Activated CD4-positive, alpha-beta T cell treated with anti-CD3 and anti-CD28 coated beads for 24 hours (primary cell): Measurements from ENCODE around the gene ACP4.
"Not testable (repeated sequence)": the region's sequence is repeated elsewhere in the genome, so short reads cannot be mapped to it uniquely, and the experiment has no call there.

ENCODE experiments used
- DNase-seq, 2 donors: peaks; one replicate each; pipeline ENCODE4 v3.0.0-alpha.2; 2020; ENCODE audit warnings: low read depth in 2 of 2

ACP4 gene

DNA sequence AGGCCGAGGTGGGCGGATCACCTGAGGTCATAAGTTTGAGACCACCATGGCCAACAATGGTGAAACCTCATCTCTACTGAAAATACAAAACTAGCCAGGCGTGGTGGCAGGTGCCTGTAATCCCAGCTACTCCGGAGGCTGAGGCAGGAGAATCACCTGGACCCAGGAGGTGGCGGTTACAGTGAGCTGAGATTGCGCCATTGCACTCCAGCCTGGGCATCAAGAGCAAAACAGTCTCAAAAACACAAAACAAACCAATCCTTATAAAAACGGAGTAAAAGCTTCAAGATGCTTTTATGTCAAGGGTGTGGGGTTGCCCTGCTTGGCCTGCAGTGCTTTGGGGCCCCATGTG is 7.2 kb downstream of the ACP4 start:
- DNase-seq, result no peak

DNA sequence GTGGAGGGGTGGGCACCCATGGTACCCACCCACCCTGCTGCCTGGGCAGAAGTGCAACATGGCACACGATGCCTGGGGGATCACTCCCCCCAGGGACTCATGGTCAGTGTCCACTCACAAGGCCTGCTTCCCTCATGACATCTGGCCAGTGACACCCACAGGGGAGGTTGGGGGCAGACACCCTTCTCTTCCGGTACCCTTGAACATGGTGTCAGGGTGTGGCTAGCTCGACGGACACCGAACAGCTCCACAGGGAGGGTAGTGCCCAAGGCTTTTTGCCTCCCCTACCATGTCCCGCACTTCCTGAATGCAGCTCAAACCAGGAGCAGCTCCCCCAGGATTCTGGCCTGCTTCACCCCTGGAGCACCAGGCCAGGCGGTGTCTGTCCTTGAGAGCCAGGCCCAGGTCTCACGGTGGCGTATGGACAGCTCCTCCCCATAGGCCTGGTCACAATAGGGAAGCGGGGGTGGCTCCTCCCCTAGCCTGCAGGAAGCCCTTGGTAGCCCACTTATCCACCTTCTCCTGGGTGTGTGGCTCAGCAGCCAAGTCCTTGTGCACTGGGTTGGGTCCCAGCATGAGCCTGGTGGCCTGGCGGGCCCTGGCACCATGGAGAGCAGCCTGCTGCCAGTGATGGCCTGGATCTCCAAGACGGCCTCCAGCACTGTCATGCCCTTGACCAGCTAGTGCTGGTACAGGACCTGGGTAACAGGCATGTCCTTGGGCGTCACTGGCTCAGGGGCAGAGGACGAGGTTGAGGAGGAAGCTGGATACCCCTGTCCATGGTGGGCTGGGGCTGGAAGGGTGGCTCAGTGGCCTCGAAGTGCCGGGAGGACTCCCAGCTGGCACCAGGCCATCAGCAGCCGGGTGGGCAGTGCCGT is 7.8 kb downstream of the ACP4 start:
- no peak for DNase-seq

DNA sequence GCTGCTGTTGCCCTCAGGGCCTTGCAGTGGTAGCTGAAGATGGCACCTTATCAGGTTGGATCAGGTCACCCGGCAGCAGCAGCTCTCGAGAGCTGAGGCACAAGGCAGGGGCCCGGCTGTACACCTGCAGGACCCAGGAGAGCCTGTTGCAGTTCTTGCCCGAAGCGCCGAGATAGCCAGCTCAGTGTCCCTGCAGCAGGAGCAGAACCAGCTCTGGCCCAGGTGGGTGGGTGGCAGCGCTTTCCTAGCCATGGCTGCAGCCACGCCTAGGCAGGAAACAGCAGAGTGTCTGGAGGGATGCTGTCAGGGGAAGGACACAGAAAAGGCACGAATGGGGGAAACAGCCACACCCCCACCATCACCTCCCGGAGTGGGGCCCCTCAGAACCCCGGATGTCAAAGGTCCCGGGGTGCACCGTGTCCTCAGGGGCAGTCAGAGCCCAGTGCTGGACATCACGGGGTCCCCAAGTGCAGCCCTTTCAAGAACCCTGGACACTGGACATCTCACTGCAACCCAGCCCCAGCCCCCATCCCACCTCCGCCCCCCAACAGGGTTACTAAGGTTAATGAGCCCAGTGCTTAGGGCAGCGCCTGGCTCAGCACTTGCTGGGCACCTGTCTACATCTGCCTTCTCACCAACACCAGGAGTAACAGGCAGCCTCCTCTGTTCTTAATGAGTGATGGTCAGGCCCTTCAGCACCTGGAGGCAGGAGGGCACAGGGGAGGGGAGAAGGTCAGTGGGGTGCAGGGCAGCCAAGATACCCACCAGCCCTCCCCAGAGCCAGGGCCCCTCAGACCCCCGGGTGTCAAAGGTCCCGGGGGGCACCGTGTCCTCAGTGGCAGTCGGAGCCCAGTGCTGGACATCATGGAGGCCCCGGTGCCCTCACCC is 8.7 kb downstream of the ACP4 start:
- DNase-seq, result no peak

DNA sequence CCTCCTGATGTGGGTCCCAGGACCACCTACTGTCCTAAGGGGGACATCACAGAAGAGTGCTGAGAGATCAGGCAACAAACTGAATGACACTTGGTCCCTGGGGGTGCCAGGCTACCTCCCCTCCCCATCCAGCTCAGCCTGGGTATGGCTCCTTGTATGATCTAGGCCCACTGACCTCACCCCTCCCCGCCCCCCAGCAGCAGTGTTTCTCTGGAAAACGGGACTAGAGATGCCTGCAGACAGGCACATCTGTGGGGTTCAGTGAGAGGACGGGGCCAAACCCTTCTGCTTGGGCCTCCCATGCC is 9.3 kb downstream of the ACP4 start:
- DNase-seq, result no peak

DNA sequence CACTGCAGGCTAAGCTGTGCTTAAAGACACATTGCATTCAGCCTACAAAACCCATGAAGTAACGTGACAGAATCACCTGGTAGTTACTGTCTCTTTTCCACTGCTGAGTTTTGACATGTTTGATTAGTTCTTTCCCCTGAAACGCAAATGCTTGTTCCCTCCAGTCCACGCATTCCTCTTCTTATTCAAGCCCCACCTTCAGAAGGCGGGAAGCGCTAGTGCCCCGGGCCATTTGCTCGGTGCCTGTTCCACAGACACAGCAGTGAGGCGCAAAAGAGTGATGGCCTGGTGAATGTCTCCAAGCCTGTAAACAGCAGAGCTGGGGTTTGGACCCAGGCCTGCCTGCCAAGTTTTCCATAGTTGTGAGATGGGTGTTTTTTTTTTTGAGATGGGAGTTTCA is 10.9 kb downstream of the ACP4 start:
- DNase-seq, result no peak

DNA sequence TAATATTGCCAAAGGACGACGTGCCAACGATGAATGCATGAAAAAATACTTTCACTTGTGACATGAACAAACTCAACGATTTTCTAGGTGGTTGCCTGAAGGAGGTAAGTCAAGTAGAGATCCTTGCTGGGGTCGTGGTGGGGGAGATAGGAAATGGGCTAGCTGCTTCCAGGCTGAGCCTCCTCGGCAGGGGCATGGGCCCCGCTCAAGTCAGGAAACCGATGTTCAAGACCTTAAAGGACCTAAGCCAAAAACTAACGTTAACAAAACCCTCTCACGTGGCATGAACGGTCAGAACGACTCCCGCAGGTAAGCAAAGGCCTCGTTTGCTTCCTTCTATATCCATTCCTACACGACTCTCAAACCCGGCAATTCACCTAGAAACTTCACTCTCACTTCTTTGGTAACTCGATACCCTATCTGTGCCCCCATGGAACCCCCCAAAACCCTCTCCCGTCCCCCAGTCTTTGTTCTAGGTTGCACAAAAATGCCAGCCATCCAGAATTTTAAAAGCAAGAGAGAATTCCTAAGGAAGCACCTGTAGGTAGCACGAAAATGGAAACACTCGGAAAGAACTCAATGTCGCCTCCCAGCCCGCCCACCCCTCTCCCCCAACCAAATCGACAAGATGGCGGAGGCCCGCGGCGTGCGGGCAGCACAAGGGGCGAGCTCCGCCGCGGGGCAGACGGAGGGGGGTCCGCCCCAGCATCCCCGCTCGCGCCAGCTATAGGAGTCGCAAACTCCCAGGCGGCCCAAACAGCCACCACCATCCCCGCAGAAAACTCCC is 13.6 kb downstream of the ACP4 start:
- no peak for DNase-seq

DNA sequence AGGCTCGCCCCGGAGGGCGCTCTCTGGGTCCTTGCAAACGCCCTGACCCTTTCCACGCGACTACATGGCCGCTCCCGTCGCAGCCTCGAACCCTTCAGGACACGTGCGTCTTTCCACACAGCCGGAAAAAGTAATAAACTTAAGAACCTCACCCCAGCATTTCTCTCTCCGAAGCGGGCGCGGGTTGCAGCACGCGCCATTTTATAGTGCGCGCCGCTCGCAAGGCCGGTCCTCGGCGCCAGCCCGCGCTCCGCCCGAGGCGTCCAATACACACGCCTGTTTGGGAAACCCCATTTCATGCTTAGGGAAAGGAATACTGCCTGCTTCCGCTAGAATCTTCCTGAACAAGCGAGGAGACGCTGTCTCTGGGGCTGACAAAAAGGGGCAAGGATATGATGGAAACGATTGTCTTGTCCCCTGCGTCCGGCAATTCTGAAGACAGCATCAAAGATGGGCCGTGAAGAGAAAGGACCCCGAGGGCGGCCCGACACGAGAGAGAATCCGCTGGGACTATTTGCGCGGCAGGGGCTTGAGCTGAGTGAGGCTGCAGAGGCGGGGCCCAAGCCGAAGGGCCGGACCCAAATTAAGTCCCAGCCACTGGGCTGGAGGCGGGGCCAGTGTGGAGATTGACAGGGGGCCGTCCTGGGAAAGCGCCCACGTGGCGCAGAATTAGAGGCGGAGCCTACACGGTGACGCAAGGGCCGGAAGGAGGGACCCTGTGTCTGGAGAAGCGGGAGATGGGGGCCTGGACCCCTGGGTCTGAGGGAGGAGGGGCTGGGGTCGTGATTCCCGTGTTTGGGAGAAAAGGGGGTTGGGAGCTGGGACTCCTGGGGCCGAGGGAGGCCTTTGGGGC is 14.4 kb downstream of the ACP4 start:
- peak; percentile 97 to 98 for DNase-seq

DNA sequence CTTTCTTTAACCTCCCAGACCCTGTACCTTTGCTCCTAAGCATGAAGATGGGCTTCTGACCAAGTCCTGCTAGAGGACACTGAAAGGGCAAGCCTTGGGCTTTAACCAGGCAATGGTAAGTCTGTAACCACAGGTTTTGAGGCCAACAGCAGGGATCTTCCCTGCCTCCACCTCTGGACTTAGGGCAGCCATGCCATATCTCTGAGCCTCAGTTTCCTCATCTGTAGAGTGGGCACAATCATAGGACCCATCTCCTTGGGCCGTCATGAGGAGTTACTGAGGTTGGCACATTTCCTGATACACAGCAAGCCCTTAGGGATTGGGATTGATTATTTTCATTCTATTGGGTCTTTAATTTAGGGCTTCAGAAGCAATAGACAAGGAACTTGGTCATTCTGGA is 18.6 kb downstream of the ACP4 start:
- DNase-seq, result no peak

DNA sequence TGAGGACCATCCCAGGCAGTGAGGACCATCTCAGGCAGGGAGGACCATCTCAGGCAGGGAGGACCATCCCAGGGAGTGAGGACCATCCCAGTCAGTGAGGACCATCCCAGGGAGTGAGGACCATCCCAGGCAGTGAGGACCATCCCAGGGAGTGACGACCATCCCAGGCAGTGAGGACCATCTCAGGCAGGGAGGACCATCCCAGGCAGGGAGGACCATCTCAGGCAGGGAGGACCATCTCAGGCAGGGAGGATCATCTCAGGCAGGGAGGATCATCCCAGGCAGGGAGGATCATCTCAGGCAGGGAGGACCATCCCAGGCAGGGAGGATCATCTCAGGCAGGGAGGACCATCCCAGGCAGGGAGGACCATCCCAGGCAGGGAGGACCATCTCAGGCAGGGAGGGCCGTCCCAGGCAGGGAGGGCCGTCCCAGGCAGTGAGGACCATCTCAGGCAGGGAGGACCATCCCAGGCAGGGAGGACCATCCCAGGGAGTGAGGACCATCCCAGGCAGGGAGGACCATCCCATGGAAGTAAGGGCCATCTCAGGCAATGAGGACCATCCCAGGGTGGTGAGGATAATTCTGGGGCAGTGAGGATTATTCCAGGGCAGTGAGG is 21.5 kb downstream of the ACP4 start:
- DNase-seq, result not testable (repeated sequence)

DNA sequence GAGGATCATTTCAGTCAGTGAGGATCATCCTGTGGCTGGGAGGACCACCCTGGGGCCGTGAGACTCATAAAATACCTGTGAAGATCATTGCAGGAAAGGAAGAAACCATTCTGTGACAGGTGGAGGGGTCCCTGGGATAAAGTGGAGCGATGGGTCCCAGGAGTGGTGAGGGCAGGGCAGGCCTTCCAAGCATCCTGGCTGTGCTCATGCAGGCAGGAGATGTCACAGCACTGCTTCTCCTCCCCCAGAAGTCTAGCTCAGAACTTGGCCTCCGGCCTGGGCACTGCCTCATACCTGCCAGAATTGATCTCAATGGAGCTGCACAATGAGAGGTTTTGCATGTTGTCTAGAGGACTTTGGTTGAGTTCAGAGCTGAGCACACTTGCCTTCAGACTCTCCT is 22.3 kb downstream of the ACP4 start:
- DNase-seq, result no peak

DNA sequence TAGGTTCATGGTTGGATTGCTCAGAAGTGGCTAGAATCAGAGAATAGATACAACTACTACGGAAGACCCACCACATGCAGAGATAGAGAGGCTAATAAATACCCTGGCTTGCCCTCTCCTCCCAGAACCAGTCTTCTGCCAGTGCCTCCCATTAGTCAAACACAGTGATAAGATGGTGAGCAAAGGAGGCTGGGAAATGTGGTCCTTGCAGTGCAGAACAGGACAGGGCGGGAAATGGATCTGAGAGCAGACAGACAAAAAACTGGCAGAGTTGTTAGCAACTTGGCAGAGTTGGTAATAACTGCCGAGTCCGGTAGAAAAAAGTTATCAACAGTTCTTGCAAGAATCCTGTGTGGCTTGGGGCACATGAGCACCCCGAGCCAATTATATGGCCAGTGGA is 24.7 kb downstream of the ACP4 start:
- no peak for DNase-seq

DNA sequence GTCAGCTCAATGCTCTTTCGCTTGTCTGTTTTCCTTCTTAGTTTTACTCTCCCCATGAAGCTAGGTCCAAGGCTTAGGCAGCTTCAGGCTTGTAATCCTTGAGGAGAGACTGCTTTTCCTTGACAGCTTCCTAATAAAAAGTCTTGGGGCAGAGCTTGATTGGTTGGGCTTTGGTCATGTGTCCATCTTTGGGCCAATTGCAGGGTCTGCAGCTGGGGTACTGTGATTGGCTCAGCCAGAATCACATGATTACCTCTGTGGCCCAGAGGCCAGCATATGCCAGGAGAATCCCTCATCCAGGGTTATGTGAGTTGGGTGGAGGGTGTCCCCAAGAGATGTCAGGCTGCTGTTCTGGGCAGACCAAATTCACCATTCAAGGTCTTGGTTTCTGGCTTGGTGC is 25.2 kb downstream of the ACP4 start:
- no peak for DNase-seq

DNA sequence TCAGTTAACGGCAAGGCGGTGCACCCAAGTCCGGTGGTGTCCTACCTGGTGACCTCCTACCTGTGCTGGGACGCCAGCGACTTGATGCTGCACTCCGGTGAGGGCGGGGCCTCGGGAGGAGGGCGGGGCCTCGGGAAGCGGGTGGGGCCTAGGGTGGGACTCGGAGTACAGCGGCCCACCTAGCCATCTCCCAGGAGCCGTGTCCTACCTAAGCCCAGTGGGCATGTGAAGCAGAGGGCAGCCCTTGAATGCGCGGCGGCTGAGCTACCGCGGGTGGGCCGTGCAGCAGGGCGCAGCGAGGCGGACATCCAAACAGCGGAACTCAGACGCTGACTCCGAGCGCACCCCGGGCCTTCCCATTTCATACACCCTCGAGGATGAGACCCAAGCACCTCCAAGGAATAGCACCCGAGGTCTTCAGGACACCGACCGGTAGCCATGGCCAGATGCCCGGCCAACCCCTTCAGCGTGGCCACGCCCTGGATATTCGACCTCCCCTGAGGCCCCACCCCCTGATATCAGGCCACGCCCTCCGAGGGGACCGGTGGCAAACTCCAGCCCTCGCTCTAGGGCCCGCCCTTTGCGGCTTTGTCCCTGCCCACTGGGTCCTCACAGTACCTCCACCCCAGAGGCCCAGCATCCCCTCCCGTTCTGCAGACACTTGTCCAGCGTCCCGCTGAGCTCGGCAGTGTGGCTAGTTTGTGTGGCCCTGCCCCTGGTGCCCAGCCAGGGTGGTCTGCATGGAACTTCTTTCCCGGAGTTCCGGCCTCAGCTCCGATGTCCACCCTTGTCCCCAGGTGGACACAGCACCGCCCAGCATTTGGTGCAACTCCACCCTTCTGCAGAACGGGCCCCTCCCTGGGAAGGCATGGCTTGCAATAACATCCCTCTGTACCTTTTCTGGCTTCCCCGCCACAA is 28.0 kb downstream of the ACP4 start:
- no peak for DNase-seq

DNA sequence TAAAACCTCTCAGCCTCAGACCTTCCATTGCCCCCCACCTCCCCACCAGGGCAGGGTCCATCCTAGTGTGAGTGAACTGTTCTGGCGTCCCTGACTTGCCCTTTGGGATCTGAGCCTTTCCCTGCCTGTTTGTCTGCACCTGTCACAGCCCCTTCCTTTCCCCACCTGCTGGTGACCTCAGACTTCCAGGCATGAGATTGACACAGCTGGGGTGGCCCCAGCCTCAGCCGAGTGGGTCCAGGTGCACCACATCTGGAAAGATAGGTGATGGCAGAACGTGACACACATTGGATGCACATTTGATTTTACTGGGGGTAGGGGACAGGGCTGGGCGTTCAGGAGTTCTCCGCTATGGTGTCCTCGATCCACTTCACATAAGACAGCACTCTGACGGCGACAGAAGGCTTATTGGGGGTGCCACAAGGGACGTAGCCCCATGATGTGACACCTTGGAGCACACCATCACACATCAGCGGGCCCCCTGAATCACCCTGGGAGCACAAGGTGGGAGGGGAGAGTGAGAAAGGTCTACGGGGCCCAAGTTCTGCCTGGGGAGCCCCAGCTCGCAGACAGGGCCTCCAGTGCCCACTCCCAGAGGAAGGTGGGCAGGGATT is 28.8 kb downstream of the ACP4 start:
- no peak for DNase-seq

DNA sequence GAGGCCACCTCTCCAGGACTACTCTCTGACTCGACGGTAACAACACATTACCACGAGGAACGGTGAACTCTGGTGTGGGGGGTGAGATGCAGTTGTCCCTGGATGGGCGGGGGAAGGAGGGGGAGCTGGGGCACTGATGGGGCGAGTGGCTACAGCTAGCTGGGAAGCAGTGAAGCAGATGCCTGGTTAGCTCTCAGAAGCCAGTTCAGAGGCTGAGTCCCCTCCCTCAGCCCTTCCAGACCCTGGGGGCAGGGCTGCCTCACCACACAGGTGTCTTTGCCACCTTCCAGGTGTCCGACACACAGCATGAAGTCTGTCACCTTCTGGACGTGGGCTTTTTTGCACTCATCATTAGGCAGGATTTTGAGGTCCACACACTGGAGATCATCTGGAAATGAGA is 29.4 kb downstream of the ACP4 start:
- DNase-seq, result no peak

DNA sequence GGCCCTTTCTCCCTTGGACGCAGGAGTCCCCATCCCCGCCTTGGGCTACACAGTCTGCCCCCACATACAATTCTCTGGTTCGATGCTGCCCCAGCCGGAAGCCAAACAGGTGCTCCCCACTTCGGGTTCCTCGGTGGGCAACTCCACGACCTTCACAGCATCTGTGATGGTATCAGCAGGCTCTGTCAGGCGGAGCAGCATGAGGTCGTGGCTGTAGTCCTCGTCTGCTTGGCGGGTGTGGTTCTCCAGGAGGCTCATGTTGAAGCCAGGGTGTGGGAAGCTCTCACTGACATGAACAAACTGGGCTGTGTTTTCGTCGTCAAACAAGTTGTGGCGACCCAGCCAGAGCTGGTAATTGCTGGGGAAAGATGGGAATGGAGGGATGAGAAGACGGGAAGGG is 29.9 kb downstream of the ACP4 start:
- no peak for DNase-seq

DNA sequence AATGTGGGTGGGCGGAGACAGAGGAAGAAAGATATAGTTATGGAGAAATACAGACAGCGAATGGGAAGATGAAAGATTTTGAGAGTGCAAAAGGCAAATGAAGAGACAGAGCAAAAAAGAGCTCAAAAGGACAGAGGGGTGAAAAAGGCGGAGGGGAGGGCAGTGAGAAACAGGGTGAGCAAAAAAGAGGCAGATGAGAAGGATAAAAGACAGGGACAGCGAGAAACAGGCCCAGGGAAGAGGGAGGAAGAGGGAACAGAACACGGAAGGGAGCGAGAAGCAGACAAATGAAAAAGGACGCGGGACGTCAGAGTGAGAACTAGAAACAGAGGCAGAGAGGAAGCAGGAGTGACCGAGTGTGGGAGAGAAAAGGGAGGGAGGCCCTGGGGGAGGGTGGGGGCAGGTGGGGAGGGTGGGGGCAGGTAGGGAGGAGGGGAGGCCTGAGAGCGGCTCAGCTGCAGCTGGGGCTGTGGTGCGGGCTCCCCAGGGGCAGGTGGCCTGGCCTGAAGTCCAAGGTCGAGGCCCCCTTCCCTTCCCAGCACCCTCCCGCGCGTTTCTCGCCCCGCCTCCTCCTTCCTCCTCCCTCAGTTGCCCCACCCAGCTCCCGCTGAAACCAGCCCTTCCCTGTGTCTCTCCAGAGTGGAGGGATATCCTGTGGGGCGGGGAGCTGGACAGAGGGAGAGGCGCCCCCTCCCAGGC is 30.5 kb downstream of the ACP4 start:
- no peak for DNase-seq

DNA sequence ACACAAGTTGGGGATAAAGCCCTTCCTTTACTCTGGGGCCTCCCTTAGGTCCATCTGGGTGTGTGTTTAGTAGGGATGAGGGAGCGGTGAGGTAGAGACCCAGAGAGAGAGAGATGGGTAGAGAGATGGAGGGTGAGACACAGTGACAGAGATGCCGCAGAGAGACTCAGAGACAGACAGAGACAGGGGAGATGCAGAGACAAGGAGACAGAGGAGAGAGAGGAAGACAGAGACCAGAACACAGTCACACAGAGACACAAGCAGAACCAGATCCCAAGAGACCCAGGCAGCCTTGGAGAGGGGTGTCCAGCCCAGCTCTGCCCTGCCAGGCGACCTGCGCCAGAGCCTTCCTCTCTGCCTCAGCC is 31.0 kb downstream of the ACP4 start:
- no peak for DNase-seq

DNA sequence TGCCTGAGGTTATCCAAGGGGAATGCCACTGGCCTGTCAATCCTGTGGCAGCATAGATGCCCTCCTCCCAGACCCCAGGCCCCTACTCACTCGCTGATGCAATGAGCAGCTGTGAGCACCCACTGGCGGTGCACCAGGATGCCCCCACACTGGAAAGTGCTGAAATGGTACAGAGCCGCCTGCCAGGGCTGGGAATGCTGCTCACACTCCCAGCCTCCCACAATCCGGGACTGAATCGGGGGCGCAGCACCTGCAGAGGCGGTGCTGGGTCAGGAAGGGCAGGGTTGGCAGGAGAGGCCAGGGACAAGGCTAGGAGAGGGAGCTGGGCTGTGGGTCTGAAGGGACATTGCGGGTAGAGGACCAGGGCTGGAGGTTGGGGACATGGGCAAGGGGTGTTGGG is 31.4 kb downstream of the ACP4 start:
- DNase-seq, result no peak
